Right forelimb (tissue), 1 donor: ENCODE measurements around the gene PIGO.

Experiments used
- DNase-seq: peaks from one replicate; pipeline ENCODE4 v3.0.0-alpha.2; 2018

Gene PIGO

GRCh38 chr9:35105571-35106342, 9.4 kb upstream of the PIGO start:
- DNase-seq: no peak

GRCh38 chr9:35105126-35105525, 8.7 kb upstream of the PIGO start:
- DNase-seq: no peak

GRCh38 chr9:35104586-35104985, 8.2 kb upstream of the PIGO start:
- no peak for DNase-seq

- no peak for DNase-seq
These were observed 7.3 kb upstream of the PIGO start for GRCh38 chr9:35103660-35104191.

- peak; percentile 93 for DNase-seq
These were observed 6.6 kb upstream of the PIGO start, which contains the start of gene STOML2 for GRCh38 chr9:35102769-35103659. Gene STOML2 (minus strand): TSS chr9:35103131. CDS start chr9:35103094, 37 bp downstream.

- DNase-seq: no peak
These were observed 6.0 kb upstream of the PIGO start for GRCh38 chr9:35102465-35102768.

GRCh38 chr9:35097573-35097972, 1.2 kb upstream of the PIGO start:
- DNase-seq: no peak

- DNase-seq: no peak
These were observed 4.9 kb downstream of the PIGO start for GRCh38 chr9:35091536-35091935.

GRCh38 chr9:35089434-35089833, 7.0 kb downstream of the PIGO start:
- no peak for DNase-seq

GRCh38 chr9:35085078-35085477, 11.3 kb downstream of the PIGO start:
- no peak for DNase-seq

- DNase-seq: peak; percentile 95
These were observed 16.7 kb downstream of the PIGO start, which contains the start of gene FANCG for GRCh38 chr9:35079426-35080341. Gene FANCG (minus strand): TSS chr9:35079942. CDS start chr9:35079524, 418 bp downstream.

GRCh38 chr9:35079041-35079425, 17.4 kb downstream of the PIGO start:
- no peak for DNase-seq

- no peak for DNase-seq
These were observed 18.3 kb downstream of the PIGO start for GRCh38 chr9:35078066-35078465.

GRCh38 chr9:35076848-35077247, 19.5 kb downstream of the PIGO start:
- no peak for DNase-seq

GRCh38 chr9:35075358-35075757, 21.0 kb downstream of the PIGO start:
- no peak for DNase-seq

GRCh38 chr9:35074791-35075190, 21.6 kb downstream of the PIGO start:
- DNase-seq: no peak

- DNase-seq: no peak
These were observed 22.2 kb downstream of the PIGO start for GRCh38 chr9:35074141-35074540.

GRCh38 chr9:35073279-35073612, 23.1 kb downstream of the PIGO start:
- no peak for DNase-seq

GRCh38 chr9:35072461-35073278, 23.7 kb downstream of the PIGO start, which contains the start of gene VCP:
Gene VCP (minus strand): TSS chr9:35072625. CDS start chr9:35072353, 272 bp downstream.
- DNase-seq: peak; percentile 97

- DNase-seq: peak; percentile 86
These were observed 24.5 kb downstream of the PIGO start for GRCh38 chr9:35071814-35072460.
